CD8-positive, alpha-beta memory T cell (primary cell): ENCODE data around the gene APOA5. TPM values are rescaled to one million over a fixed set of nuclear protein-coding genes. Genes with fewer than 3 reads are reported as not detected.
"Not testable (repeated sequence)": the region's sequence is repeated elsewhere in the genome, so short reads cannot be mapped to it uniquely, and the experiment has no call there.

ENCODE experiments used
- CTCF ChIA-PET: fragments of 350-600 bp; sonication (Branson Sonifier 250); formaldehyde crosslinking; loops from one replicate; lab custom pipeline; 2021; ENCODE audit warnings: antibody characterized with exemption; lab: Charles Lee
- POLR2A ChIA-PET: fragments of 350-600 bp; sonication (Branson Sonifier 250); formaldehyde crosslinking; loops from one replicate; lab custom pipeline; 2021; ENCODE audit warnings: antibody characterized with exemption; lab: Charles Lee
- DNase-seq, 5 donors: peaks; one replicate each; pipeline versions ENCODE4 v3.0.0 to v3.0.0-alpha.2; 2020 to 2022; ENCODE audit warnings: mixed read lengths in 1 of 5
- H3K27ac ChIP-seq: one replicate; pipeline ENCODE4 v1.7.0; 2013; ENCODE audit warnings: low read depth, mild to moderate bottlenecking, low read length, moderate library complexity
- H3K27me3 ChIP-seq: 2 replicates; pipeline ENCODE4 v1.7.0; 2013; ENCODE audit warnings: low read length, mild to moderate bottlenecking; ENCODE audit not compliant: insufficient read depth, poor library complexity, severe bottlenecking
- H3K36me3 ChIP-seq: 2 replicates; pipeline ENCODE4 v1.7.0; 2013; ENCODE audit warnings: mild to moderate bottlenecking, low read length, moderate library complexity; ENCODE audit not compliant: insufficient read depth
- H3K4me1 ChIP-seq: 2 replicates; pipeline ENCODE4 v1.7.0; 2013; ENCODE audit warnings: mild to moderate bottlenecking, low read length, moderate library complexity; ENCODE audit not compliant: insufficient read depth
- H3K4me3 ChIP-seq: 2 replicates; pipeline ENCODE4 v1.7.0; 2013; ENCODE audit warnings: mild to moderate bottlenecking, low read length
- H3K9me3 ChIP-seq: 2 replicates; pipeline ENCODE4 v1.7.0; 2013; ENCODE audit warnings: mild to moderate bottlenecking, low read length
- H3K27ac Mint-ChIP-seq, 8 donors: one replicate each; pipeline ENCODE4 v1.8.0; 2020 to 2021; ENCODE audit warnings: mixed read lengths in 8 of 8, mild to moderate bottlenecking in 6 of 8, inconsistent platforms in 3 of 8, moderate library complexity in 3 of 8
- H3K27me3 Mint-ChIP-seq, 2 donors: one replicate each; pipeline ENCODE4 v1.8.0; 2020 to 2021; ENCODE audit warnings: mixed read lengths in 2 of 2, mild to moderate bottlenecking in 1 of 2, moderate library complexity in 1 of 2
- H3K36me3 Mint-ChIP-seq, 3 donors: one replicate each; pipeline ENCODE4 v1.8.0; 2020 to 2021; ENCODE audit warnings: mixed read lengths in 3 of 3, inconsistent platforms in 1 of 3, mild to moderate bottlenecking in 1 of 3
- H3K4me1 Mint-ChIP-seq, 3 donors: one replicate each; pipeline ENCODE4 v1.8.0; 2020 to 2021; ENCODE audit warnings: mixed read lengths in 3 of 3, inconsistent platforms in 1 of 3, mild to moderate bottlenecking in 1 of 3
- H3K4me3 Mint-ChIP-seq, 7 donors: one replicate each; pipeline ENCODE4 v1.8.0; 2020 to 2021; ENCODE audit warnings: mixed read lengths in 7 of 7, mild to moderate bottlenecking in 6 of 7, moderate library complexity in 4 of 7, inconsistent platforms in 2 of 7
- H3K9me3 Mint-ChIP-seq, 5 donors: one replicate each; pipeline ENCODE4 v1.8.0; 2020 to 2022; ENCODE audit warnings: mixed read lengths in 5 of 5, mild to moderate bottlenecking in 3 of 5, moderate library complexity in 2 of 5, inconsistent platforms in 1 of 5
- polyA plus RNA-seq: library from polyadenylated mRNA; unstranded; fragments of 300-500 nt; fragmentation: Illumina TruSeq; gene quantifications from one replicate; pipeline ENCODE4 v1.2.3, GENCODE V29; 2021
- total RNA-seq, 2 experiments: library from RNA; stranded (reverse); gene quantifications; one replicate each; pipeline ENCODE4 v1.2.3, GENCODE V29; 2021

The APOA5 gene
- total and polyA plus RNA-seq, 3 experiments from 2014 or later, result not detected

DNA sequence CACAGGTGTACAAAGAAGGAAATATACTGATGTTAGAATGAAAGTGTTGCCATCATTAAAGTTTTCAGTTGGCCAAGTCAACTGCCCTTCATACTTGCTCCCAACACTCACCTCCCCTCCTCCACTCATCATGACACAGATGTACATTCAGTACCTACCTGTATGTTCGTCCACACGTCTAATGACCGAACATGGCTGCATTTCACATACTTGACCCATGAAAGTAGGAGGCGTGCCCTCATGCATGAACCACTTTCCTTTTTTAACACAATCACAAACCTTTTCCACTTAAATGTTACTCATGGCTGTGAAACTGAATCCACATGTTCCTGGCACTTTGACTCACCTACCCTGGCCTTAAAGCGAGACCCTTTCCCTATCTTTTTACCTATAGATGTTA, 15.7 kb downstream of the APOA5 start:
- peaks cover 26% of the 10 kb centered on the region for H3K36me3 ChIP-seq
- Mint-ChIP-seq H3K27me3 (no peaks in the 10 kb centered on the region), H3K27ac (peak overlapping the region in 5 of 8 donors; percentile 0 to 77 (median 51)), H3K36me3 (peaks cover 10 to 61% (median 29%) of the 10 kb centered on the region in 3 donors), H3K4me1 (peaks cover 22 to 36% (median 35%) of the 10 kb centered on the region in 3 donors), H3K4me3 (peak overlapping the region in 1 of 7 donors; percentile 80), H3K9me3 (peaks cover 0 to 2% (median 0%) of the 10 kb centered on the region in 5 donors)
- H3K27me3 ChIP-seq, result no peaks in the 10 kb centered on the region
- H3K27ac ChIP-seq, result no peak overlapping the region
- CTCF ChIA-PET, result no interaction called here
- H3K4me3 ChIP-seq, result no peak overlapping the region
- H3K9me3 ChIP-seq, result no peaks in the 10 kb centered on the region
- POLR2A ChIA-PET, result interaction anchor here (0.6 kb wide), 1 partner anchor 549 kb away, joined by 5 read pairs; no protein-coding TSS in a partner anchor
- DNase-seq, result no peak
- H3K4me1 ChIP-seq, result peaks cover 23% of the 10 kb centered on the region

DNA sequence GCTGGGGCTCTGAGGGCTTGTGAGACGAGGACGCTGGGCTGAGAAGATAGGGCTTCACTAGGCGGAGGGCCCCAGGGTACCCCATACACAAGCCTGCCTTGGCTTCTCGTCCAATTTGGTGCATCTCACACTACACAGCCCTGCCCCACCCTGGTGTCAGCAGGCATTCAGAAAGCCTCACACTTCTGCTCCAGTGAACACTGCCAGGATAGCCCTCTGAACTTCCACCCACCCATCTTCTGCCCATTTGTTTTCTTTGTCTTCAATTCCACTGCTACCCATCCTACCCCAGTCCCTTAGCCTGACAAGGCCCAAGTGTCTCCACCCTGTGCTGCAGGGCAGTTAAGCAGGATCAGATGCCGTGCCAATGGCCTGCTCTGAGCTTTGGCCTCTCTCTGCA, 17.0 kb downstream of the APOA5 start:
- Mint-ChIP-seq H3K9me3 (peaks cover 0 to 2% (median 0%) of the 10 kb centered on the region in 5 donors), H3K27me3 (no peaks in the 10 kb centered on the region), H3K4me1 (peaks cover 28 to 39% (median 35%) of the 10 kb centered on the region in 3 donors), H3K36me3 (peaks cover 10 to 54% (median 24%) of the 10 kb centered on the region in 3 donors), H3K27ac (peak overlapping the region in 4 of 8 donors; percentile 41 to 99 (median 71)), H3K4me3 (peak overlapping the region in 3 of 7 donors; percentile 39 to 57 (median 52))
- CTCF ChIA-PET, result interaction anchor here (0.6 to 2.3 kb wide), 2 partner anchors 13 to 493 kb away, joined by 3 to 14 read pairs; partner anchors contain the start of gene ZPR1
- POLR2A ChIA-PET, result interaction anchor here (0.7 kb wide), 1 partner anchor 315 kb away, joined by 10 read pairs; no protein-coding TSS in a partner anchor
- no peaks in the 10 kb centered on the region for H3K27me3 ChIP-seq
- DNase-seq, result no peak
- no peak overlapping the region for H3K27ac ChIP-seq
- H3K4me1 ChIP-seq, result peaks cover 25% of the 10 kb centered on the region
- no peaks in the 10 kb centered on the region for H3K9me3 ChIP-seq
- H3K36me3 ChIP-seq, result peaks cover 21% of the 10 kb centered on the region
- no peak overlapping the region for H3K4me3 ChIP-seq

DNA sequence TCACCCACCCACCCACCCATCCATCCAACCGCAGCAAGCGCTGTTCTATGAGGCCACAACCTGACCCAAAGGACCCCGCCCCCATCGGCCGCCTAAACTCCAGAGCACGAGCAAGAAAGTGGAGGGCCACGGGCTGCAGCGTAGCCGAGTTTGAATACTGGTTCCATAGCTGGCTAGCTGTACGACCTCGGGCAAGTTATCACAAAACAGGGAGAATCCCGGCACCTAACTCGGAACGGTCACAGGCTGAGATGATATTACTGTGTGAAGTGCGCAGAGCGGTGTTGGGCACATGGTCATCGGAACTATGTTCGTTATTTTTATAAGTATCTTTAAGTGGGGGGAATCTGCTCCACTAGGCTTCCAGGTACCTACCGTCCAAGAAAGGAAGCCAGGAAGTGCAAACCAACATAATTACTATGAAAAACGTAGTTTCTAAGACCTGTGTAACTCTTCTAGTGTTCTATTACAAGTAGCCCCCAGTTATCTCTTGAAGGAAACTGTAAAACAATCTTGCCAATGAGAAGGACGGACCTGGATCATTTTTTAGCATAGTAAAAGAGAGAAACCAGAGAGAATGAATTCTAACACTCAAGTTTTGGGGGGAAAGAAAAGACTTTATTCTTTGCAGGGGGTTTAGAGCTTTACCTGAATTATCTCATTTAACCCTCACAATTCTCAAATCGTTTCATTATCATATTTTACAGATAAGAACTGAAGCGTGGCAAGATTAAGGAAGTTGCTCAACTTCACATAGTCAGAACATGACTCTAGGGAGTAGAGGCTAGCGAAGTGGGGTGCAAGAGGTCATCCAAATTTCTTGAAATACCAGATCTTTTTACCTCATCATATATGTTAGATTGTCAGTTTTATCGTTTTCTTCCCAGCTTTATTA, 18.2 kb downstream of the APOA5 start:
- Mint-ChIP-seq H3K36me3 (peaks cover 10 to 50% (median 14%) of the 10 kb centered on the region in 3 donors), H3K4me1 (peaks cover 33 to 46% (median 41%) of the 10 kb centered on the region in 3 donors), H3K9me3 (peaks cover 0 to 2% (median 0%) of the 10 kb centered on the region in 5 donors), H3K4me3 (peak overlapping the region; percentile 90 to 99 (median 94)), H3K27me3 (no peaks in the 10 kb centered on the region), H3K27ac (peak overlapping the region; percentile 90 to 100 (median 98))
- peak overlapping the region; percentile 65 for H3K27ac ChIP-seq
- no peaks in the 10 kb centered on the region for H3K9me3 ChIP-seq
- no peak for DNase-seq
- peaks cover 25% of the 10 kb centered on the region for H3K4me1 ChIP-seq
- peaks cover 9% of the 10 kb centered on the region for H3K36me3 ChIP-seq
- H3K27me3 ChIP-seq, result no peaks in the 10 kb centered on the region
- ChIA-PET POLR2A (interaction anchor here (0.7 to 1.4 kb wide), 5 partner anchors 14 to 262 kb away, joined by 3 to 24 read pairs (median 3); partner anchors contain the start of genes APOA5 and ZPR1), CTCF (interaction anchor here (0.8 to 2.3 kb wide), 6 partner anchors 14 to 332 kb away, joined by 3 to 14 read pairs (median 4); partner anchors contain the start of genes APOA5 and ZPR1)
- H3K4me3 ChIP-seq, result peak overlapping the region; percentile 72

DNA sequence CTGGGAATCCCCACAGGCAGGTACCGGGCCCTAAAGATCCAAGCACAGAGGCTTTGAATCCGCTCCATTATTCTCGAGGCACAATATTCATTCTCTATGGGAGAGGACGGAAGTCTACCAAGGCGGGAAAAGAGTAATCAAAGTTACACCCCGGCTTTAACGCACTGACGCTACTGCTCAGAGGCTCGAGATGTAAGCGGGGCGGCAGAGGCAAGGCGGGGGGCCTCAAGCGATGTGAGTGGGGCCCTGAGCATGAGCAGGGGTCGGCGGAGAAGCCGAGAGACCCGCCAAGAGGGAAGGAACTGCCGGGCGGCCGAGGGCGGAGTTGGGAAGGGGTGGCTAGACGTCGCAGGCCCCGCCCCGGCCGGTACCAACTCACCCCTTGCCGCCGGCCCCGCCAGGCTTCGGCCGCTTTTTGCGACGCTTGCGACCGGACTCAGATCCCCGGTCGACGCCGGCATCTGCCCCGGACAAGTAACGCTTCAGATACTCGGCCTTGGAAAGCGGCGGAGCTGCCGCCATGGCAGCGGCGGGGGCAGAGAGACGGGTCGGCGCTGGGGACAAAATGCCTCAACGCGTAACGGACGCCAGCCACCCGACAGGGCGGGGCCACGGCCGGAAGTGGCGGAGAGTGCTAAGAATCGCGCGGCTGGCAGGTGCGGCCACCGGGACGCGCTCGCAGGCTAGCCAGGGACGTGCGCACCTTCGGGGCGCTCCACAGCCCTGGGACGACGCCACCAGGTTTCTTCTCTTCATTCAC, 19.1 kb downstream of the APOA5 start, which contains the start of gene BUD13:
Gene BUD13 (minus strand): TSS at position 545 of the 760 bp plus-strand sequence. CDS start 23 bp downstream, at position 522.
- peak; percentile 90 to 96 (median 94) for DNase-seq
- Histone ChIP-seq H3K9me3 (no peaks in the 10 kb centered on the region), H3K4me3 (peak within 1 kb of the TSS; percentile 87), H3K36me3 (peaks cover 1% of the 10 kb centered on the region), H3K27ac (peak within 1 kb of the TSS; percentile 88), H3K27me3 (no peaks in the 10 kb centered on the region), H3K4me1 (peaks cover 25% of the 10 kb centered on the region)
- peaks cover 0 to 2% (median 0%) of the 10 kb centered on the region in 5 donors for H3K9me3 Mint-ChIP-seq
- CTCF ChIA-PET, result interaction anchor here (1.0 to 2.3 kb wide), 5 partner anchors 15 to 333 kb away, joined by 3 to 14 read pairs (median 4); partner anchors contain the start of genes APOA5 and ZPR1
- POLR2A ChIA-PET, result interaction anchor here (0.9 to 1.4 kb wide), 3 partner anchors 14 to 63 kb away, joined by 3 to 24 read pairs (median 7); partner anchors contain the start of genes APOA5 and ZPR1
- H3K4me3 Mint-ChIP-seq, result peak within 1 kb of the TSS; percentile 90 to 99 (median 94)
- no peaks in the 10 kb centered on the region for H3K27me3 Mint-ChIP-seq
- H3K4me1 Mint-ChIP-seq, result peaks cover 31 to 46% (median 41%) of the 10 kb centered on the region in 3 donors
- peak within 1 kb of the TSS; percentile 90 to 100 (median 98) for H3K27ac Mint-ChIP-seq
- H3K36me3 Mint-ChIP-seq, result peaks cover 4 to 46% (median 8%) of the 10 kb centered on the region in 3 donors

DNA sequence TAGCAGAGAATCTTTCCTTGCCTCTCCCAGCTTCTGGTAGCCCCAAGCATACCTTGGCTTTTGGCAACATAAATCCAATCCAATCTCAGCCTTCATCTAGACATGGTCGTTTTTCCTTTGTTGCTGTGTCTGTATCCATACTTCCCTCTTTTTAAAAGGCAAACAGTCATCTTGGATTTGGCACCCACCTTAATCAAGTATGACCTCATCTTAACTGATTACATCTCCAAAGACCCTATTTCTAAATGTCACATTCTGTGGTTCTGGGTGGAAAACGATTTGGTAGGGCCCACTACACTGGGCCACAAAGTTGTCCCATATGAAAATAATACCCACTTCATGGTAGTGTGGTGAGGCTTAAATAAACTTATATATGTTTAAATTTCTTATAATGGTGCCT, 19.7 kb downstream of the APOA5 start:
- peak overlapping the region; percentile 88 for H3K27ac ChIP-seq
- no peaks in the 10 kb centered on the region for H3K36me3 ChIP-seq
- Mint-ChIP-seq H3K36me3 (peaks cover 2 to 41% (median 7%) of the 10 kb centered on the region in 3 donors), H3K4me1 (peaks cover 31 to 46% (median 41%) of the 10 kb centered on the region in 3 donors), H3K9me3 (peaks cover 0 to 2% (median 0%) of the 10 kb centered on the region in 5 donors), H3K27ac (peak overlapping the region in 7 of 8 donors; percentile 90 to 100 (median 99)), H3K4me3 (peak overlapping the region; percentile 90 to 99 (median 94)), H3K27me3 (no peaks in the 10 kb centered on the region)
- ChIA-PET CTCF (interaction anchor here (1.4 kb wide), 1 partner anchor 19 kb away, joined by 5 read pairs; no protein-coding TSS in a partner anchor), POLR2A (interaction anchor here (1.2 kb wide), 1 partner anchor 16 kb away, joined by 5 read pairs; the partner anchor contains the start of gene ZPR1)
- peaks cover 25% of the 10 kb centered on the region for H3K4me1 ChIP-seq
- DNase-seq, result no peak
- no peaks in the 10 kb centered on the region for H3K27me3 ChIP-seq
- H3K9me3 ChIP-seq, result no peaks in the 10 kb centered on the region
- peak overlapping the region; percentile 87 for H3K4me3 ChIP-seq

DNA sequence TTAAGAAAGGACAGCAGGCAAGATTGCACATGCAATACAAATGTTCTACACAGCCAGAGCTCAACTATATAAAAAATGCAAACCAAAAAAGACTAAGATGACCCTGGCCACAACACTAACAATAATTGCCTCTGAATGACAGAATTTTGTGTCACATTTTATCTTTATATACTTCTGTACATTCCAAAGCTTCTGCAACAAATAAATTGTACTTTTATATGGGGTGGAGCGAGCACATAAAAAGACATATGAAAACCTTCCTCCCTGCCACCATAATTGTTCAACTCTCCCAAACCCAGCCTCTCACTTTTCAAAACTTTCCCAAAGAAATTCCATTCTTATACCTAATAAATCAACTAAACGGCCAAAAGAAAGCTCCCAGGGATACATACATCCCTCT, 29.5 kb downstream of the APOA5 start:
- Mint-ChIP-seq H3K9me3 (no peaks in the 10 kb centered on the region), H3K4me1 (peaks cover 0 to 21% (median 16%) of the 10 kb centered on the region in 3 donors), H3K4me3 (no peak overlapping the region), H3K36me3 (peaks cover 14 to 86% (median 19%) of the 10 kb centered on the region in 3 donors), H3K27ac (no peak overlapping the region), H3K27me3 (no peaks in the 10 kb centered on the region)
- DNase-seq, result no peak
- Histone ChIP-seq H3K36me3 (peaks cover 33% of the 10 kb centered on the region), H3K4me3 (no peak overlapping the region), H3K4me1 (no peaks in the 10 kb centered on the region), H3K27me3 (no peaks in the 10 kb centered on the region), H3K9me3 (no peaks in the 10 kb centered on the region), H3K27ac (no peak overlapping the region)
- CTCF ChIA-PET, result no interaction called here
- POLR2A ChIA-PET, result no interaction called here

DNA sequence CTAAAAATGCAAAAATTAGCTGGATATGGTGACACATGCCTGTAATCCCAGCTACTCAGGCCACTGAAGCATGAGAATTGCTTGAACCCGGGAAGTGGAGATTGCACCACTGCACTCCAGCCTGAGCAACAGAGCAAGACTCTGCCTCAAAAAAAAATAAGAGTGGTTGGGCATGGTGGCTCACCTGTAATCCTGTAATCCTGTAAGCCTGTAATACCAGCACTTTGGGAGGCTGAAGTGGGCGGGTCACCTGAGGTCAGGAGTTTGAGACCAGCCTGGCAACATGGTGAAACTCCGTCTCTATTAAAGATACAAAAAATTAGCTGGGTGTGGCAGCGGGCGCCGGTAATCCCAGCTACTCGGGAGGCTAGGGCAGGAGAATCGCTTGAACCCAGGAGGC, 35.6 kb downstream of the APOA5 start:
- H3K9me3 Mint-ChIP-seq, H3K9me3 ChIP-seq, DNase-seq, H3K4me1 ChIP-seq, CTCF ChIA-PET, H3K27ac Mint-ChIP-seq, H3K27me3 ChIP-seq, H3K27me3 Mint-ChIP-seq, H3K4me1 Mint-ChIP-seq, H3K4me3 ChIP-seq, H3K4me3 Mint-ChIP-seq, H3K27ac ChIP-seq: not testable (repeated sequence)
- POLR2A ChIA-PET, result interaction anchor here (0.6 kb wide), 1 partner anchor 351 kb away, joined by 6 read pairs; no protein-coding TSS in a partner anchor
- H3K36me3 ChIP-seq, result peaks cover 17% of the 10 kb centered on the region
- H3K36me3 Mint-ChIP-seq, result peaks cover 10 to 79% (median 28%) of the 10 kb centered on the region in 3 donors
